Right lobe of liver (tissue), 6 donors: ENCODE measurements around the gene TFIP11. TPM values are rescaled to one million over a fixed set of nuclear protein-coding genes. Genes with fewer than 3 reads are reported as not detected.

Source experiments
- ATAC-seq, 4 donors: fragments of 200-7000 bp; cut with Tn5 transposase; one replicate each; pipeline ENCODE4 v1.9.1; 2020; ENCODE audit warnings: mild to moderate bottlenecking in 4 of 4, moderate library complexity in 4 of 4
- DNase-seq, 3 donors: peaks; one replicate each; pipeline ENCODE4 v3.0.0-alpha.2; 2020
- H3K27ac ChIP-seq, 3 donors: fragments of 200-600 bp; one replicate each; pipeline ENCODE4 v1.8.0; 2022
- H3K27me3 ChIP-seq, 2 donors: fragments of 200-600 bp; one replicate each; pipeline ENCODE4 v1.8.0; 2022
- H3K36me3 ChIP-seq, 4 donors: fragments of 200-600 bp; sonication (generic) in 1 of 4; one replicate each; pipeline versions ENCODE4 v1.5.1 to v1.8.0; 2017 to 2022; ENCODE audit warnings: control low read depth in 1 of 4
- H3K4me1 ChIP-seq, 4 donors: fragments of 200-600 bp; sonication (generic) in 1 of 4; one replicate each; pipeline versions ENCODE4 v1.5.1 to v1.8.0; 2017 to 2022; ENCODE audit warnings: control low read depth in 1 of 4
- H3K4me3 ChIP-seq, 3 donors: fragments of 200-600 bp; one replicate each; pipeline ENCODE4 v1.8.0; 2022
- H3K9me3 ChIP-seq, 4 donors: fragments of 200-600 bp; sonication (generic) in 1 of 4; one replicate each; pipeline versions ENCODE4 v1.5.1 to v1.8.0; 2017 to 2022; ENCODE audit warnings: control low read depth in 1 of 4
- CTCF ChIP-seq, 4 donors: fragments of 200-600 bp in 3 of 4; fragments of 450-650 bp in 1 of 4; IDR thresholded peaks; one replicate each; pipeline versions ENCODE4 v1.5.1 to v1.8.0; 2016 to 2022; ENCODE audit warnings: antibody characterized with exemption in 4 of 4, mild to moderate bottlenecking in 2 of 4
- POLR2A ChIP-seq: fragments of 450-650 bp; IDR thresholded peaks from one replicate; pipeline ENCODE4 v1.6.1; 2017; ENCODE audit warnings: antibody characterized with exemption, mild to moderate bottlenecking
- WGBS: methylation state at CpG from one replicate; pipeline ENCODE4 v1.1.6; 2018; ENCODE audit warnings: low coverage, low lambda C conversion rate; ENCODE audit not compliant: insufficient coverage; ENCODE audit errors: missing lambda C conversion rate; 5-methylcytosine and 5-hydroxymethylcytosine counted together
- intact Hi-C, 2 donors: fragments of 100-400 bp; cut with DNase I; formaldehyde crosslinking; loops; one replicate each; pipeline versions ENCODE4 v1.11.2 to v1.14.1; 2022
- total RNA-seq, 6 experiments: library from RNA; depleted of rRNA in 2 of 6; stranded (reverse); fragments of >200 nt in 2 of 6; fragmentation: NEBNext Ultra II Directional in 3 of 6; extraction: Animal tissue kit (Norgen Biotek cat#: 25700) in 3 of 6; gene quantifications; one replicate each; pipeline versions ENCODE4 v1.1.0 to v1.2.4, GENCODE V29; 2016 to 2023
- donor health status: DM: no; HTN: yes; CAD: no.
- donor health status: DM: no; HTN: no; CAD: no.
- donor health status: DM: no; HTN: no; CAD: no.
- donor health status: DM: no; HTN: yes; CAD: no.
- donor health status: DM: no; HTN: yes; CAD: no.

TFIP11 gene
- total RNA-seq, 6 experiments from 2014 or later = 17.0 to 24.1 (median 21.6) TPM

GRCh38 chr22:26514419-26515161 lies 2.3 kb upstream of the TFIP11 start:
- Histone ChIP-seq H3K27me3 (no peaks in the 10 kb centered on the region), H3K9me3 (no peaks in the 10 kb centered on the region), H3K36me3 (peaks cover 0 to 10% (median 1%) of the 10 kb centered on the region in 4 donors), H3K4me3 (no peak overlapping the region), H3K27ac (no peak overlapping the region), H3K4me1 (peaks cover 0 to 44% (median 17%) of the 10 kb centered on the region in 4 donors)
- TF ChIP-seq POLR2A (no peak), CTCF (IDR thresholded peaks at IDR 0.05) (no peak)
- 90% methylated on average over 12 of the region's 12 CpGs for WGBS
- no peak for ATAC-seq
- no peak for DNase-seq
- intact Hi-C loops = no loop called here

GRCh38 chr22:26513838-26514237 lies 1.6 kb upstream of the TFIP11 start:
- DNase-seq = no peak
- Histone ChIP-seq H3K27me3 (no peaks in the 10 kb centered on the region), H3K36me3 (peaks cover 0 to 18% (median 6%) of the 10 kb centered on the region in 4 donors), H3K27ac (no peak overlapping the region), H3K4me1 (peaks cover 0 to 44% (median 16%) of the 10 kb centered on the region in 4 donors), H3K4me3 (no peak overlapping the region), H3K9me3 (no peaks in the 10 kb centered on the region)
- TF ChIP-seq POLR2A (no peak), CTCF (IDR thresholded peaks at IDR 0.05) (no peak)
- intact Hi-C loops = no loop called here
- 25% methylated on average over 1 of the region's 1 CpG for WGBS
- ATAC-seq = no peak

- Histone ChIP-seq H3K27ac (no peak overlapping the region), H3K4me1 (peaks cover 0 to 17% (median 9%) of the 10 kb centered on the region in 4 donors), H3K36me3 (peaks cover 0 to 74% (median 33%) of the 10 kb centered on the region in 4 donors), H3K4me3 (no peak overlapping the region), H3K27me3 (no peaks in the 10 kb centered on the region), H3K9me3 (no peaks in the 10 kb centered on the region)
- ATAC-seq (no peak), DNase-seq (no peak)
- TF ChIP-seq POLR2A (no peak), CTCF (IDR thresholded peaks at IDR 0.05) (no peak)
- intact Hi-C loops = no loop called here
These were observed 4.1 kb downstream of the TFIP11 start for GRCh38 chr22:26508148-26508547.

GRCh38 chr22:26503758-26504157 lies 8.5 kb downstream of the TFIP11 start:
- peaks cover 0 to 11% (median 6%) of the 10 kb centered on the region in 4 donors for H3K4me1 ChIP-seq
- no peaks in the 10 kb centered on the region for H3K27me3 ChIP-seq
- H3K9me3 ChIP-seq = no peaks in the 10 kb centered on the region
- no peak overlapping the region for H3K4me3 ChIP-seq
- DNase-seq (no peak), ATAC-seq (no peak)
- no peak for TF ChIP-seq CTCF (IDR thresholded peaks at IDR 0.05)
- no peak for TF ChIP-seq POLR2A
- intact Hi-C loops = no loop called here
- peaks cover 9 to 97% (median 57%) of the 10 kb centered on the region in 4 donors for H3K36me3 ChIP-seq
- 50% methylated on average over 1 of the region's 1 CpG for WGBS
- H3K27ac ChIP-seq = peak overlapping the region in 1 of 3 donors; percentile 45
